Stimulated activated CD4-positive, alpha-beta T cell treated with anti-CD3 and anti-CD28 coated beads, Interleukin-15, amount 100 ng/mL, for 48 hours (primary cell): Measurements from ENCODE around the gene GAS2L1.
"Not testable (repeated sequence)": the region's sequence is repeated elsewhere in the genome, so short reads cannot be mapped to it uniquely, and the experiment has no call there.

Experiments
- DNase-seq, 2 donors: peaks; one replicate each; pipeline ENCODE4 v3.0.0-alpha.2; 2020; ENCODE audit warnings: low read depth in 2 of 2

The GAS2L1 gene

DNA sequence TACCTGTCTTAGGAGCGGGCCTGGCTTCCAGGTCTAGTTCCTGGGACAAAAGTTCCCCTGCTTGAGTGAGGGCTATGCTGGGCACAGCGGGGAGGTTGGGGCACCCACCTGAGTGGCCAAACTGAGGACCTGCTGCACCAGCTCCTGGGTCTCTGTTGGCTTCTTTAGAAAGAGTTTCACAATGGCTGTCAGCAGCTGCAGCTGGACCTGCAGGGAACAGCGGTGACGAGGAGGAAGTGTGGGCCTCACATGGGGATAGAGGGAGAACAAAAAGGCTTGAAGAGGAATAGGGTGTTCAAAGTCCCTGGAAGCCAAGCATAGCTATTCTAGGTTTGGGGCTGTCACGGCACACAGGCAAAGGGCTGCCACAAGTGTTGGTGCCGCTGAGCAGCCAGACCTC is 35.7 kb downstream of the GAS2L1 start:
- DNase-seq: no peak

DNA sequence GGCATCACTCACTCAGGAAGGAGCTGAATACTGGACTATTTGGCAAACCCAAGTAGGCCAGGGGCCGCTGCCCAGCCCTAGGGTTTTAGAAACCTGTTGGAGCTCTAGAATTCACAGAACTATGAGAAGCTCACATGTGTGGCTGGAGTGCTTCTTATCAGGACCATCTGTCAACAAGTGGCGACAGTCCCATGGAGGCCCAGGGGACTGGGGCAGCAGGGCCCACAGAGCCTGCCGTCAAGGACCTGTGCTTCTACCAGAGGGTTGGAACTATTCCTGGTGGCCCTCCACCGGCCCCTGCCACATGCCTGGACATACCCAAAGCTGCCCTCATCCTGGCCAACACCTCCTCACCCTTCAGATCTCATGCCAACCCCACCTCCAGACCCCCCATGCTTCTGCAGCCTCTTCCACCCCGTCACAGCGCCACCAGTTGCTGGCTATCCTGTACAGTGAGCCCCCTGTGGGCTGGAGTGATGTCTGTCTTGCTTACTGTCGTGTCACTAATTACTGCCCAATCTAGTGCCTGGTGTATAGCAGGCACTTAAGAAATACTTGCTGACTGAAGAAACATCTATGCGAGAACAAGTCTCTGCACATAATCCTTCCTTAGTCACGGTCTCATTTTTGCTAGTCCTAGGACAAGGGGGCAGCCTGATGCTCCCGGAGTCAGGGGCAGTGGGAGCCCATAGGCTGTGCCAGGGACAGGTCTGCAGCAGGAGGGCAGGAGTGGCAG is 36.3 kb downstream of the GAS2L1 start:
- no peak for DNase-seq

DNA sequence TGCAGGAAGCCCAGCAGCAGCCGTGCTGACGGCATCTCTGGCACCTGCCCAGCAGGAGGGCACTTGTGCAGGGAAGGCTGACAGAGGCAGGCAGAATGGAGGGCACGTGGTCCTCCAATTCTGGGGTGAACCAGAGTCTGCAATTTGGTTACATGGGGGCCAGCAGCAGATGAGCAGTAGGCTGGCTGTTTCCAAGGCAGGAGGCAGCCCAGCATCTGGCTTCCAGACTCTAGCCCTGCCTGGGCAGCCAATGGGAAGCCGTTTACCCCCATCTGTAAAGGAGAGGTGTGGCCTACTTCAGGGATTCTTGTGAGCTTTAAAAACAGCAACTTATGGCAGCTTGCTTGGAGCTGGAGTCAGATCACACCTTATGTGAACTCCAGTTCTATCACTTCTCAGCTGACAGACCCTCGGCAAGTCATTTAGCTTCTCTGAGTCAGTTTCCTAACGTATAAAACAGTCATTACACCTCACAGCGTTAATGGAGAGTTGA is 36.9 kb downstream of the GAS2L1 start:
- no peak for DNase-seq

DNA sequence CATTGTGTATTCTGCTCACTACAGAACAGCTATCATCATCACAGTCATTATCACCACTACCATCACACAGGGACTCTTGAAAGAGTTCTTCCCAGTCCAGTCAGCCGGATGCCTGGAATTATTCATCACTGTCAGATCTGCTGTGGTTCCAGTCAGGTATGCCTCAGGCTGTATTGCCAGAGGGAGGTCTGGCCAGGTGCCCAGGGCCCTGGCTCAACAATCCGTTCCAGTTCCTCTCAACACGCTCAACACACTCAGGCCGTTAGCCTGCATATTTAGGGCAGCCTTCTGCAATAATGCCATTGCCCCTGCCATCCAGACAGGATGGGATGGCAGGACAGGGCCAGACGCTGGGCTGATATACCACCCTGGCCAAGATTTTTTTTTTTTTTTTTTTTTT is 37.7 kb downstream of the GAS2L1 start:
- DNase-seq: no peak

DNA sequence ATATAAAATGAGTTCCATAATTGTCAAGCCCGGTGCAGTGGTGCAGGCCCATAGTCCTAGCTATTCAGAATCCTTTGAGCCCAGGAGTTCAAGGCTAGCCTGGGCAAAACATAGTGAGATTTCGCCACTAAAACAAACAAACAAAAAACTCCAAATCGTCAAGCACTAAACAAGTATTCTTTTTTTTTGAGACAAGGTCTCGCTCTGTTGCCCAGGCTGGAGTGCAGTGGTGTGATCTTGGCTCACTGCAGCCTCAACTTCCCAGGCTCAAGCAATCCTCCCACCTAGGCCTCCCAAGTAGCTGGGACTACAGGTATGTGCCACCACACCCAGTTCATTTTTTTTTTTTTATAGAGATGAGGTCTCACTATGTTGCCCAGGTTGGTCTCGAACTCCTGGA is 38.4 kb downstream of the GAS2L1 start:
- not testable (repeated sequence) for DNase-seq

DNA sequence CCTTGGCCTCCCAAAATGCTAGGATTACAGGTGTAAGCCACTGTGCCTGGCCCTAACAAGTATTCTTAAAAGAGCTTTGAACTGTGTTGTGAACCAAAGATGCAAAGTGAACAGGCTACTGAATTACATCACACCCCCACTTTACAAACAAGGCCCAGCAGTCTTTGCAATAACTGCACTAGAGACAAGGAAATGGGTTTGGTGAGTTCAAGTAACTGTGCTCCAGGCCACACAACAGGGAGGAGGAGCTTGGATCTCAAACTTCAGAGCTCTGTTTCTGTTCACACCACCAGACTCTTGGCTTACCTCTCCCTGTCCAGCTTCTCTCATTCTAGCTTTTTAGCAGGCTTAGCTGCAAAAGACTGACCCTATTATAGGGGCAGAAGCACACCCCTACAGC is 39.5 kb downstream of the GAS2L1 start:
- no peak for DNase-seq

DNA sequence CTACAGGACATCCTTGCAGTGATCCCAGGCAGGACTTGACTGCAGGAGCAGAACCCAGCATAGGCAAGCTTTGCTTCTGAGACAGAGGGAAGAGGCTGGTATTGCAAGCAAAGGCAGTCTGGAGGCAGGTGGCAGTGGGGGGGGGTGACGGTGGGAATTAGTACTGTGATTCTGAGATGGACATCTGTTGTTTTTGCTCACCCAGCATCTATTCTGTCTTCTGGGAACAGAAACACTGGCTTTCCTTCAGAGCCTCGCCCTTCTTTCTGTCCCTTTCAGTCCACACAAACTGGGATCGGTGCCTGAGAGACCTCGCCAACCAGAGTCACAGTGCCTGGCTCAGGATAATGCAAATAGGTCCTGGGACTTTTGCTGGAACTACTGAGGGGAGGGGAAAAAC is 40.2 kb downstream of the GAS2L1 start:
- no peak for DNase-seq

DNA sequence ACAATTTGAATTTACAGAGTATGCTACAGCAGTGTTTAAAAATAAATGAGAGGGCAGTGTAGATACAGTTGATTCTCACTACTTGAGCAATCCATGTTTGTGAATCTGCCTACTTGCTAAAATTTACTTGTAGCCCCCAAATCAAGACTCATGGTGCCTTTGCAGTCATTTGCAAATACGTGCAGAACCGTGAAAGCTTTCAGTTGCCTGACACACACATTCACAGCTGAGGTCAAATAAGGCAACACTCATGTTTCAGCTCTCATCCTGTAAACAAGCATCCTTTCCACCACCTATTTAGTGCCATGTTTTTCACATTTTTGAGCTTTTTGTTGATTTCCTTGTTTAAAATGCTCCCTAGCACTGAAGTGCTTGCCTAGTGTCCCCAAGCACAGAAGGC is 41.6 kb downstream of the GAS2L1 start:
- no peak for DNase-seq

DNA sequence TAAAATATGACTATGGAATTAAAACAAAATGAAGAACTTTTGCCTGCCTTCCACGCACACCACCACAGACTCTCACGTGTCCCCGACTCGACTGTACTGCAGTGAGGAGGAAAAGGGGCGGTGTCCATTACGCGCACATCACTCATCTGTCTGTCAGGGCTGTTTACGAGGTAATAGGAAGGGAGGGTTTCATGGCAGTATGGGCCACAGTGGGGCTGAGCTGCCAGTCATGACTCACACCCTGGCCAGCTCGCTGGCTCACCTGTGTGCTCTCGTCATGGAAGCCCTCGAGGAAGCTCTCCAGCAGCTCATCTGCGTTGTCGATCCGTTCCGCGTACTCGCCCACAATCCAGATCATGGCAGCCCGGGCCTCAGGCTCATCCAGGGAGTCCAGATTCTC is 42.5 kb downstream of the GAS2L1 start:
- no peak for DNase-seq

DNA sequence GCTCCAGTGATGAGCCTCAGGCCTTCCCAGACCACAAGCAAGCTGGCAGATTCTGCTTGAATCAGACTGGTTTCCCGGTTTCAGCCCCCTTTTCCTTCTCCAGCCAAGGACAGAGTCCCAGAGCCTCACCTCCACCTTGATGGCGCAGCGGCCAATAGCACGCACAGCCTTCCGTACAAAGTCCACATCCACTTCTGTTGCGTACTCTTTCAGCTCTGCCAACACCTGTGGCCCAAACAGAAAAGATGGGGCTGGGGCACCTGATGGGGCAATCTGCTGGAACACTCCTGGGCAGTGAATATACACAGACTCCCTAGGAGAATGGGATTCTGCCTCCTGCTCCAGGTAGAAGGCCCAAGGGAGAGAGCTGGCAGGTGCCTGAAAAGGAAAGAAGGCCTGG is 44.6 kb downstream of the GAS2L1 start:
- no peak for DNase-seq

DNA sequence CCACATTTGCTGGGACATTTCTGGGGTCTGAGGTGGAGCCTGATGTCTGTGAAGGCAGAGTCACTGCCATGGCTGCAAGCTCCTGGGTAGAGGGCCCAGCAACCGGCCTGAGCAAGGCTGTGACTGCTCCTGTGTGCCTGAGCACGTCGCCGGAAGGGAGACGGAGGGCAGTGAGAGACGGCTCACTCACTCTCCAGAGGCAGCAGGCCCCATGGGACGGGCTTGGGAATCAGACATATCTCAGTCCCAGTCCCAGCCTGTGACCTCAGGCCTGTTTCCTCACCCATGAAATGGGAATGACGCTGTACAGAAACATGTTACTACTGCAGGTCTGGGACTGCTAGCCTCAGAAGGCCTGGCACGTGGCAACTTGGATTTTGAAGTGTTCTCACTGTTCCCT is 45.4 kb downstream of the GAS2L1 start:
- DNase-seq: no peak

DNA sequence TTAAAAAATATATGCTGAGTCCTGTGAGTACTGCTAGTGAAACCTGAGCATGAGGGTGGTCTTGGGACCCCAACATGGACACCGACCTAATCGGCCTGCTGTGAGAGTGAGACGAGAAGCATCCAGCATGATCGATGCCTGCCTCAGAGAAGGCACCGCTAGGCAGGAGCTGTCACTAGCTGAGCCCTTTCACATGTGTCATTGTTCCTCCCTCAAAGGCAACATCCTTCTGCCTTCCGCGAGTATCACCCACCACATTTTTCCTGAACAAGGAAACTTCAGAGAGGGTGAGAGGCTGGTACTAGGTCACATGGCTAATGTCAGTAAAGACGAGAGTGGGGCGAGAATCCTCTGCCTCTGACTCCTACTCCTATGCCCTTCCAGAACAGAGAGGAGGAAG is 46.3 kb downstream of the GAS2L1 start:
- DNase-seq: no peak

DNA sequence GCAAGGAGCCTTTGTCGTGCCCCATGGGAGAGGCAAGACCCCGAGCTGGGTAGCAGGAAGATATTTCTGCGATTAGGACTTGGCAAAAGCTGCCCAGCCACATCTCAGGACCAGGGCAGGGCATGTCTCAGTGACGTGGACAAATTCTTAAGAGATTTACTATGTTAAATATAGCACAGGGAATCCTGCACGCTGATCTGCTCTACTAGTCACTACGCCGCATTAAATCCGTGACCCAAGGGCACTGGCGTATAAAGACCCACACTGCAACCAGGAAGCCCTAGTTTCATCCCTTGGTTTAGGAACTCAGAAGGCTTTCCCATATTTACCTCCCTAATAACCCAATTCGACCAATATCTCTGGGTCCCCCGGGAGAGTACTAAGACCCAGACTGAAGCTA is 46.8 kb downstream of the GAS2L1 start:
- DNase-seq: no peak

DNA sequence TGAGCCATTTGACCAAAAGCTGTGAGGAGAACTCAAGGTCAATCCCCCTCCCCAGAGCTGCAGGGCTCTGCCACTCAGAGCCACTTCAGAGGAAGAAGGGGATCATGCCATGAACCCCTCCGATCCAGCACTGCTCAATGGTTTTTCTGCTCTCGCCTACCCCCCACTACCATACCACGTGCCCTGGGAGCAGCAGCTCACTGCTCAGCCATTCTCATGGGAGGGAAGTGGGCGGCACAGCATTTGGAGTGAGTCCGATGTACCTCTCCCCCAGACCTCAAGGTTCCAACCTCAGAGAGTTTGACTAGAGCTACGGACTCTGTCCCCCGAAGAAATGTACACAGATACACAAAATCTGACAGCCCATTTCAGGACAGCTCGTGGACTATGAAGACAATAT is 47.4 kb downstream of the GAS2L1 start:
- DNase-seq: no peak

DNA sequence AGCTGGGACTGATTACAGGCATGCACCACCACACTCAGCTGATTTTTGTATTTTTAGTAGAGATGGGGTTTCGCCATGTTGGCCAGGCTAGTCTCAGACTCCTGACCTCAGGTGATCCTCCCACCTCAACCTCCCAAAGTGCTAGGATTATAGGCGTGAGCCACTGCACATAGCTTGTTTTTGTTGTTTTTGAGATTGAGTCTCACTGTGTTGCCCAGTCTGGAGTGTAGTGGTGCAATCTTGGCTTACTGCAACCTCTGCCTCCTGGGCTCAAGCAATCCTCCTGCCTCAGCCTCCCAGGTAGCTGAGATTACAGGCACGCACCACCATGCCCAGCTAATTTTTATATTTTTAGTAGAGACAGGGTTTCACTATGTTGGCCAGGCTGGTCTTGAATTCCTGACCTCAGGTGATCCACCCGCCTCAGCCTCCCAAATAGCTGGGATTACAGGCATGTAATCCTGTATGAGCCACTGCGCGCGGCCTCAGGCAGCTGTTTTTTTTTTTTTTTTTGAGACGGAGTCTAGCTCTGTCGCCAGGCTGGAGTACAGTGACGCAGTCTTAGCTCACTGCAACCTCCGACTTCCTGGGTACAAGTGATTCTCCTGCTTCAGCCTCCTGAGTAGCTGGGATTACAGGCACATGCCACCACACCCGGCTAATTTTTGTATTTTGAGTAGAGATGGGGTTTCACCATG is 50.9 kb downstream of the GAS2L1 start:
- DNase-seq: not testable (repeated sequence)

DNA sequence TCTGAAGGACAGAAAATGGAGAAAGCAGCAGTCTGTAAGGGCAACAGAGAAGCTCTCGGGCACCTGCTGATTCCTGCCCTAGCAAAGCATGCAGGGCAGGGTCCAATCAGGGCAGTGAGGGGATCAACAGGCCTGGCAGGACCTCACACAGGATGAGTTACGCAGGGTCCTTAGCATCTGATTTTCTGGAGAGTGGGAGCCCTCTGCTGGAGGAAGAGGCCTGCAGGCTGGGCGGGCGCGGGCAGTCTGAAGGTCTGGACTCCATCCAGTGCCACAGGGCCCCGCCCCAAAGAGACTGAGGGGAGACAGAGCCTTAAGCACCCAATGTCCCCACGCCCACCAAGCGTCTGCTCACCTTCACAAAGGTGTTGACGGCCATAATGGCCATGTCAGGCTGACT is 53.0 kb downstream of the GAS2L1 start:
- no peak for DNase-seq
